HL-60 (cell line): Measurements from ENCODE around the gene NDFIP1.
A peak's percentile ranks its signal among the peaks of the same experiment; 100 is the strongest.

Experiments
- DNase-seq, 2 experiments: peaks; one replicate each; pipeline ENCODE4 v3.0.0-alpha.2; 2010 to 2020; ENCODE audit warnings: low read depth in 1 of 2, low spot score in 1 of 2
- H3K27ac ChIP-seq: fragments of 250-450 bp; sonication (Bioruptor Pico); replicated peaks from 2 replicates; pipeline ENCODE4 v1.5.1; 2020; ENCODE audit warnings: mild to moderate bottlenecking, moderate library complexity
- H3K27me3 ChIP-seq: fragments of 250-450 bp; sonication (Bioruptor Pico); 2 replicates; pipeline ENCODE4 v1.5.1; 2021; ENCODE audit warnings: mild to moderate bottlenecking, moderate library complexity; ENCODE audit not compliant: insufficient read depth, poor library complexity, severe bottlenecking
- H3K4me3 ChIP-seq: replicated peaks from 2 replicates; pipeline ENCODE4 v1.5.1; 2011; ENCODE audit warnings: mild to moderate bottlenecking, control low read depth, low read length; ENCODE audit not compliant: insufficient read depth
- CTCF ChIP-seq: IDR thresholded peaks from one replicate; pipeline ENCODE4 v1.5.1; 2011; ENCODE audit warnings: low read length, control low read depth, inconsistent platforms; ENCODE audit not compliant: insufficient read depth
- GABPA ChIP-seq: IDR thresholded peaks from 2 replicates; pipeline ENCODE4 v1.6.1; 2012; ENCODE audit warnings: low read depth
- POLR2AphosphoS5 ChIP-seq: IDR thresholded peaks from 2 replicates; pipeline ENCODE4 v1.6.1; 2012; ENCODE audit warnings: low read depth
- REST ChIP-seq: IDR thresholded peaks from 2 replicates; pipeline ENCODE4 v1.6.1; 2012; ENCODE audit warnings: low read depth; ENCODE audit not compliant: insufficient replicate concordance
- SPI1 ChIP-seq: IDR thresholded peaks from 2 replicates; pipeline ENCODE4 v1.6.1; 2012; ENCODE audit warnings: low read depth, mild to moderate bottlenecking, borderline replicate concordance

NDFIP1 gene

GRCh38 chr5:142110046-142110531 is 1.5 kb downstream of the NDFIP1 start:
- Histone ChIP-seq H3K27ac (peak overlapping the region; percentile 48), H3K4me3 (peak overlapping the region; percentile 60), H3K27me3 (no peaks in the 10 kb centered on the region)
- DNase-seq: peak in 1 of 2 experiments; percentile 35
- TF ChIP-seq CTCF (no peak), REST (no peak), GABPA (no peak), SPI1 (no peak), POLR2AphosphoS5 (no peak)

- TF ChIP-seq GABPA (no peak), CTCF (no peak), SPI1 (no peak), POLR2AphosphoS5 (no peak), REST (no peak)
- DNase-seq: no peak
- Histone ChIP-seq H3K27ac (no peak overlapping the region), H3K4me3 (no peak overlapping the region), H3K27me3 (no peaks in the 10 kb centered on the region)
Measured at GRCh38 chr5:142110988-142111687, 2.6 kb downstream of the NDFIP1 start.

GRCh38 chr5:142114687-142115086 is 6.1 kb downstream of the NDFIP1 start:
- DNase-seq: no peak
- TF ChIP-seq CTCF: no peak
- TF ChIP-seq REST: no peak
- TF ChIP-seq SPI1: no peak
- no peak overlapping the region for H3K27ac ChIP-seq
- no peak overlapping the region for H3K4me3 ChIP-seq
- H3K27me3 ChIP-seq: no peaks in the 10 kb centered on the region
